ENCODE results near the gene ZBED1.

ZBED1 gene

DNA sequence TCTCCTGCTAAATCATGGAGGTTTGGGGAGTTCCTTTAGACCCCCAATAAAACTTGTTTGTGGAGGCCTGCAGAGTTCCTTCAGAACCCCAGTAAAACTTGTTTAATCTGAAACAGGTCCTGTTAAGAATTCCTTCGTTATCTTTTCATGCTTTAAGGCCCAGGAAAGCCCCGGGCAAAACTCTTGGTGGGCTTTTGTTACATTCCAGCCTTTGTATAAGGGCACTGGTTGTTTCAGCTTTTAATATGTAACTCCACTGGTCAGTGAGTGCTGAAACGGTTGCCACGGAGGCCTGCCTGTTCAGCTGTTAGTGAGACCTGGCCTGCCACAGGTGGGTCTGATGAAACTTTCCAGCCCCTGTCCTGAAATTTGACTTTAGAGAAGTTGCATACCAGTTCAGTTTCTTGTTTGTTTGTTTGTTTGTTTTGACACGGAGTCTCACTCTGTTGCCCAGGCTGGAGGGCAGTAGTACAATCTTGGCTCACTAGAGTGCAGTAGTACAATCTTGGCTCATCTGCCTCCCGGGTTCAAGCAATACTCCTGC lies 12.4 kb upstream of the ZBED1 start:
- no peaks in the 10 kb centered on the region for H3K4me1 ChIP-seq (ENCODE audit: insufficient read depth, poor library complexity, severe bottlenecking)
- TF ChIP-seq, protein P1, sequence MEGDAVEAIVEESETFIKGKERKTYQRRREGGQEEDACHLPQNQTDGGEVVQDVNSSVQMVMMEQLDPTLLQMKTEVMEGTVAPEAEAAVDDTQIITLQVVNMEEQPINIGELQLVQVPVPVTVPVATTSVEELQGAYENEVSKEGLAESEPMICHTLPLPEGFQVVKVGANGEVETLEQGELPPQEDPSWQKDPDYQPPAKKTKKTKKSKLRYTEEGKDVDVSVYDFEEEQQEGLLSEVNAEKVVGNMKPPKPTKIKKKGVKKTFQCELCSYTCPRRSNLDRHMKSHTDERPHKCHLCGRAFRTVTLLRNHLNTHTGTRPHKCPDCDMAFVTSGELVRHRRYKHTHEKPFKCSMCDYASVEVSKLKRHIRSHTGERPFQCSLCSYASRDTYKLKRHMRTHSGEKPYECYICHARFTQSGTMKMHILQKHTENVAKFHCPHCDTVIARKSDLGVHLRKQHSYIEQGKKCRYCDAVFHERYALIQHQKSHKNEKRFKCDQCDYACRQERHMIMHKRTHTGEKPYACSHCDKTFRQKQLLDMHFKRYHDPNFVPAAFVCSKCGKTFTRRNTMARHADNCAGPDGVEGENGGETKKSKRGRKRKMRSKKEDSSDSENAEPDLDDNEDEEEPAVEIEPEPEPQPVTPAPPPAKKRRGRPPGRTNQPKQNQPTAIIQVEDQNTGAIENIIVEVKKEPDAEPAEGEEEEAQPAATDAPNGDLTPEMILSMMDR (IDR thresholded peaks at IDR 0.05; ENCODE audit: poor library complexity, severe bottlenecking) = no peak
- ATAC-seq (ENCODE audit: low read depth) = no peak

DNA sequence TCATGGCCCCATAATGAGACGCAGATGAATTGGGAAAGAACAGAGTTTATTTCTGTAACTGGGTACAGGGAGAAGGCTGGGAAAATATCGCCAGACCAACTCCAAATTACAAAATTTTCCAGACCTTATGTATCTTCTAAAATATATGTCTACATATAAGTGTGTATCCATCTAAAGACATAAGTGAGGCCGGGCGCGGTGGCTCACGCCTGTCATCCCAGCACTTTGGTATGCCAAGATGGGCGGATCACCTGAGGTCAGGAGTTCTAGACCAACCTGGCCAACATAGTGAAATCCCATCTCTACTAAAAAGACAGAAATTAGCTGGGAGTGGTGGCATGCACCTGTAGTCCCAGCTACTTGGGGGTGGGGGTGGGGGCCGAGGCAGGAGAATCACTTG lies 11.7 kb upstream of the ZBED1 start:
- TF ChIP-seq, protein P1 (IDR thresholded peaks at IDR 0.05; ENCODE audit: poor library complexity, severe bottlenecking) = no peak
- Histone ChIP-seq H3K4me3 (ENCODE audit: severe bottlenecking) (no peak overlapping the region), H3K36me3 (ENCODE audit: low read depth) (no peaks in the 10 kb centered on the region), H3K4me1 (ENCODE audit: insufficient read depth, poor library complexity, severe bottlenecking) (no peaks in the 10 kb centered on the region), H3K9me3 (ENCODE audit: severe bottlenecking) (no peaks in the 10 kb centered on the region), H3K27me3 (ENCODE audit: insufficient read depth, poor library complexity, severe bottlenecking) (no peaks in the 10 kb centered on the region), H3K27ac (ENCODE audit: poor library complexity, severe bottlenecking) (no peak overlapping the region)
- ATAC-seq (ENCODE audit: low read depth) (no peak), DNase-seq (ENCODE audit: low spot score) (no peak)

More for the DNA sequence above, 12.4 kb upstream of the ZBED1 start:
- Histone ChIP-seq H3K9me3 (ENCODE audit: severe bottlenecking) (no peaks in the 10 kb centered on the region), H3K36me3 (ENCODE audit: low read depth) (no peaks in the 10 kb centered on the region), H3K27ac (ENCODE audit: poor library complexity, severe bottlenecking) (no peak overlapping the region), H3K4me3 (ENCODE audit: severe bottlenecking) (no peak overlapping the region), H3K27me3 (ENCODE audit: insufficient read depth, poor library complexity, severe bottlenecking) (no peaks in the 10 kb centered on the region)
- no peak for DNase-seq (ENCODE audit: low spot score)

DNA sequence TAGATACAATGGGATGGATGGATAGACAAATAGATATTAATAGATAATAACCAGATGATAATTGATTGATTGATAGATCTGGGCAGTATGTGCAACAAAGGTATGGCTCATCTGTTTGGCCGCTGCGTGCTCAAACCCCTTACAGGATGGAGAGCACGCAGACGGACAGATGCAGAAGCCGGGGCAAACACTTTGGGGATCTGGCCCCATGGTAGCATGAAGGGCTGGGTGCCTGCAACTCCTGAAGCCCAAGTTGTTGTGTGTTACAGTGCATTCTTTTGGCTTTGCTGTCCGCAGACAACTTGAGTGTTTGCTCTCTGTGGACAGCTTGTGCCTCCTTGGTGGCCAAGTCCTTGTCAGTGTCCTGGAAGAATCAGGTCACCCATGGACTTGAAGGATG lies 10.6 kb upstream of the ZBED1 start:
- ATAC-seq (ENCODE audit: low read depth) (no peak), DNase-seq (ENCODE audit: low spot score) (no peak)
- Histone ChIP-seq H3K36me3 (ENCODE audit: low read depth) (no peaks in the 10 kb centered on the region), H3K9me3 (ENCODE audit: severe bottlenecking) (no peaks in the 10 kb centered on the region), H3K4me3 (ENCODE audit: severe bottlenecking) (no peak overlapping the region), H3K27ac (ENCODE audit: poor library complexity, severe bottlenecking) (no peak overlapping the region), H3K4me1 (ENCODE audit: insufficient read depth, poor library complexity, severe bottlenecking) (no peaks in the 10 kb centered on the region), H3K27me3 (ENCODE audit: insufficient read depth, poor library complexity, severe bottlenecking) (no peaks in the 10 kb centered on the region)
- TF ChIP-seq, protein P1 (IDR thresholded peaks at IDR 0.05; ENCODE audit: poor library complexity, severe bottlenecking) = no peak

DNA sequence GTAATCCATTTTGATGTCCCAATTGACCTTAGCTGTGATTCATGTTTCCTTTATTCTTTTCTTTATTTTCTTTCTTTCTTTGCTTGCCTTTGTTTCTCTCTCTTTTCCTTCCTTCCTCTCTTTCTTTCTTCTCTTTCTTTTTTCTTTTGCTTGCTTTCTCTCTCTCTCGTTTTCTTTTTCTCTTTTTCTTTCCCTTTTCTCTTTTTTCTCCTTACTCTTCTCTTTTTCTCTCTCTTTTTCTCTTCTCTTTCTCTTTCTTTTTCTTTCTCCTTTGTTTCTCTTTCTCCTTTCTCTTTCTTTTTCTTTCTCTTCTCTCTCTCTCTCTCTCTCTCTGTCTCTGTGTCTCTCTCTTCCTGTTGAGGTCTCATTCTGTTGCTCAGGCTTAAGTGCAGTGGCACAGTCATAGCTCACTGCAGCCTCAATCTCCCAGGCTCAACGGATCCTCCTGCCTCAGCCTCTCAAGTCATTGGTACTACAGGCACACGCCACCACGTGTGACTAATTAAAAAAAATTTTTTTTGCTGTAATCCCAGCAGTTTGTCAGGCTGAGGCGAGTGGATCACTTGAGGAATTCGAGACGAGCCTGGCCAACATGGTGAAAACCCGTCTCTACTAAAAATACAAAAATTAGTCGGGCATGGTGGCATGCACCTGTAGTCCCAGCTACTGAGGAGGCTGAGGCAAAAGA lies 8.0 kb upstream of the ZBED1 start:
- ATAC-seq (ENCODE audit: low read depth) (no peak), DNase-seq (ENCODE audit: low spot score) (no peak)
- no peak overlapping the region for H3K4me3 ChIP-seq (ENCODE audit: severe bottlenecking)
- no peaks in the 10 kb centered on the region for H3K9me3 ChIP-seq (ENCODE audit: severe bottlenecking)
- no peaks in the 10 kb centered on the region for H3K4me1 ChIP-seq (ENCODE audit: insufficient read depth, poor library complexity, severe bottlenecking)
- no peak overlapping the region for H3K27ac ChIP-seq (ENCODE audit: poor library complexity, severe bottlenecking)
- no peaks in the 10 kb centered on the region for H3K27me3 ChIP-seq (ENCODE audit: insufficient read depth, poor library complexity, severe bottlenecking)
- TF ChIP-seq, protein P1 (IDR thresholded peaks at IDR 0.05; ENCODE audit: poor library complexity, severe bottlenecking) = no peak
- no peaks in the 10 kb centered on the region for H3K36me3 ChIP-seq (ENCODE audit: low read depth)
